ENCODE measurements around the gene CYTH1.

CYTH1 gene

GRCh38 chr17:78727476-78728229 is 54.4 kb downstream of the CYTH1 start:
- TF ChIP-seq, protein P1, sequence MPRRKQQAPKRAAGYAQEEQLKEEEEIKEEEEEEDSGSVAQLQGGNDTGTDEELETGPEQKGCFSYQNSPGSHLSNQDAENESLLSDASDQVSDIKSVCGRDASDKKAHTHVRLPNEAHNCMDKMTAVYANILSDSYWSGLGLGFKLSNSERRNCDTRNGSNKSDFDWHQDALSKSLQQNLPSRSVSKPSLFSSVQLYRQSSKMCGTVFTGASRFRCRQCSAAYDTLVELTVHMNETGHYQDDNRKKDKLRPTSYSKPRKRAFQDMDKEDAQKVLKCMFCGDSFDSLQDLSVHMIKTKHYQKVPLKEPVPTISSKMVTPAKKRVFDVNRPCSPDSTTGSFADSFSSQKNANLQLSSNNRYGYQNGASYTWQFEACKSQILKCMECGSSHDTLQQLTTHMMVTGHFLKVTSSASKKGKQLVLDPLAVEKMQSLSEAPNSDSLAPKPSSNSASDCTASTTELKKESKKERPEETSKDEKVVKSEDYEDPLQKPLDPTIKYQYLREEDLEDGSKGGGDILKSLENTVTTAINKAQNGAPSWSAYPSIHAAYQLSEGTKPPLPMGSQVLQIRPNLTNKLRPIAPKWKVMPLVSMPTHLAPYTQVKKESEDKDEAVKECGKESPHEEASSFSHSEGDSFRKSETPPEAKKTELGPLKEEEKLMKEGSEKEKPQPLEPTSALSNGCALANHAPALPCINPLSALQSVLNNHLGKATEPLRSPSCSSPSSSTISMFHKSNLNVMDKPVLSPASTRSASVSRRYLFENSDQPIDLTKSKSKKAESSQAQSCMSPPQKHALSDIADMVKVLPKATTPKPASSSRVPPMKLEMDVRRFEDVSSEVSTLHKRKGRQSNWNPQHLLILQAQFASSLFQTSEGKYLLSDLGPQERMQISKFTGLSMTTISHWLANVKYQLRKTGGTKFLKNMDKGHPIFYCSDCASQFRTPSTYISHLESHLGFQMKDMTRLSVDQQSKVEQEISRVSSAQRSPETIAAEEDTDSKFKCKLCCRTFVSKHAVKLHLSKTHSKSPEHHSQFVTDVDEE (CRISPR knock-in tag; IDR thresholded peaks at IDR 0.05), result no peak
- no peak for TF ChIP-seq ZNF565 (CRISPR knock-in tag; conservative IDR thresholded peaks at IDR 0.05; ENCODE audit: low read depth)
- no peak for ATAC-seq

- TF ChIP-seq, protein P2, sequence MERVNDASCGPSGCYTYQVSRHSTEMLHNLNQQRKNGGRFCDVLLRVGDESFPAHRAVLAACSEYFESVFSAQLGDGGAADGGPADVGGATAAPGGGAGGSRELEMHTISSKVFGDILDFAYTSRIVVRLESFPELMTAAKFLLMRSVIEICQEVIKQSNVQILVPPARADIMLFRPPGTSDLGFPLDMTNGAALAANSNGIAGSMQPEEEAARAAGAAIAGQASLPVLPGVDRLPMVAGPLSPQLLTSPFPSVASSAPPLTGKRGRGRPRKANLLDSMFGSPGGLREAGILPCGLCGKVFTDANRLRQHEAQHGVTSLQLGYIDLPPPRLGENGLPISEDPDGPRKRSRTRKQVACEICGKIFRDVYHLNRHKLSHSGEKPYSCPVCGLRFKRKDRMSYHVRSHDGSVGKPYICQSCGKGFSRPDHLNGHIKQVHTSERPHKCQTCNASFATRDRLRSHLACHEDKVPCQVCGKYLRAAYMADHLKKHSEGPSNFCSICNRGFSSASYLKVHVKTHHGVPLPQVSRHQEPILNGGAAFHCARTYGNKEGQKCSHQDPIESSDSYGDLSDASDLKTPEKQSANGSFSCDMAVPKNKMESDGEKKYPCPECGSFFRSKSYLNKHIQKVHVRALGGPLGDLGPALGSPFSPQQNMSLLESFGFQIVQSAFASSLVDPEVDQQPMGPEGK (CRISPR knock-in tag; IDR thresholded peaks at IDR 0.05; ENCODE audit: borderline replicate concordance), result no peak
- TF ChIP-seq ZFP30 (CRISPR knock-in tag; IDR thresholded peaks at IDR 0.05) (no peak), BACH2 (CRISPR knock-in tag; IDR thresholded peaks at IDR 0.05; ENCODE audit: borderline replicate concordance) (no peak), SNAI2 (CRISPR knock-in tag; IDR thresholded peaks at IDR 0.05) (no peak), ZNF70 (CRISPR knock-in tag; IDR thresholded peaks at IDR 0.05) (no peak), PPARA (CRISPR knock-in tag; IDR thresholded peaks at IDR 0.05; ENCODE audit: borderline replicate concordance) (no peak), RARB (CRISPR knock-in tag; IDR thresholded peaks at IDR 0.05) (no peak), ZNF565 (CRISPR knock-in tag; conservative IDR thresholded peaks at IDR 0.05; ENCODE audit: low read depth) (no peak), CREB5 (CRISPR knock-in tag; IDR thresholded peaks at IDR 0.05; ENCODE audit: low read depth) (no peak), OSR1 (CRISPR knock-in tag; IDR thresholded peaks at IDR 0.05) (no peak), CSDC2 (CRISPR knock-in tag; IDR thresholded peaks at IDR 0.05) (no peak), POU6F1 (CRISPR knock-in tag; IDR thresholded peaks at IDR 0.05; ENCODE audit: borderline replicate concordance, low read depth) (no peak), ESRRG (CRISPR knock-in tag; IDR thresholded peaks at IDR 0.05) (no peak), ZFP3 (CRISPR knock-in tag; IDR thresholded peaks at IDR 0.05) (no peak), TOX (CRISPR knock-in tag; IDR thresholded peaks at IDR 0.05; ENCODE audit: borderline replicate concordance) (no peak), ISL1 (CRISPR knock-in tag; IDR thresholded peaks at IDR 0.05) (no peak), ARNTL (CRISPR knock-in tag; IDR thresholded peaks at IDR 0.05; ENCODE audit: borderline replicate concordance, low read depth) (no peak)
- TF ChIP-seq, protein P1 (CRISPR knock-in tag; IDR thresholded peaks at IDR 0.05), result no peak
- no peak for ATAC-seq
These were observed 55.0 kb downstream of the CYTH1 start for GRCh38 chr17:78727057-78727456.

GRCh38 chr17:78726513-78726912 is 55.6 kb downstream of the CYTH1 start:
- no peak for ATAC-seq
- TF ChIP-seq POU6F1 (CRISPR knock-in tag; IDR thresholded peaks at IDR 0.05; ENCODE audit: borderline replicate concordance, low read depth) (no peak), TCF4 (CRISPR knock-in tag; IDR thresholded peaks at IDR 0.05; ENCODE audit: borderline replicate concordance) (no peak), TOX (CRISPR knock-in tag; IDR thresholded peaks at IDR 0.05; ENCODE audit: borderline replicate concordance) (no peak)
- TF ChIP-seq, protein P1 (CRISPR knock-in tag; IDR thresholded peaks at IDR 0.05), result no peak

Data from SK-N-SH treated with all-trans-retinoic acid at 6 μM for 48 hours (cell line).